Lower lobe of right lung (tissue), 2 donors: ENCODE measurements around the gene IMMT. TPM values are rescaled to one million over a fixed set of nuclear protein-coding genes. Genes with fewer than 3 reads are reported as not detected.

Experiments
- ATAC-seq, 2 donors: fragments of 200-7000 bp; cut with Tn5 transposase; one replicate each; pipeline ENCODE4 v1.9.1; 2020 to 2022; ENCODE audit warnings: mild to moderate bottlenecking in 2 of 2, moderate library complexity in 2 of 2
- DNase-seq: peaks from one replicate; pipeline ENCODE4 v3.0.0-alpha.2; 2020
- H3K27ac ChIP-seq: fragments of 200-600 bp; one replicate; pipeline ENCODE4 v1.8.0; 2022
- H3K27me3 ChIP-seq: fragments of 200-600 bp; one replicate; pipeline ENCODE4 v1.8.0; 2022; ENCODE audit warnings: low read depth
- H3K36me3 ChIP-seq: fragments of 200-600 bp; one replicate; pipeline ENCODE4 v1.8.0; 2022; ENCODE audit warnings: mild to moderate bottlenecking
- H3K4me1 ChIP-seq: fragments of 200-600 bp; one replicate; pipeline ENCODE4 v1.8.0; 2022
- H3K4me3 ChIP-seq: fragments of 200-600 bp; one replicate; pipeline ENCODE4 v1.8.0; 2022; ENCODE audit warnings: mild to moderate bottlenecking
- H3K9me3 ChIP-seq: fragments of 200-600 bp; one replicate; pipeline ENCODE4 v1.8.0; 2022
- intact Hi-C: fragments of 100-400 bp; cut with DNase I; formaldehyde crosslinking; loops from one replicate; pipeline ENCODE4 v1.11.0; 2022
- microRNA-seq: library from miRNA; unstranded; fragments of <30 nt; microRNA quantifications from one replicate; pipeline ENCODE4 v1.2.0, GENCODE V29; 2020; ENCODE audit warnings: borderline number of aligned reads
- total RNA-seq: library from RNA; stranded (reverse); fragmentation: NEBNext Ultra II Directional; extraction: Animal tissue kit (Norgen Biotek cat#: 25700); gene quantifications from one replicate; pipeline ENCODE4 v1.2.1, GENCODE V29; 2021
- TF ChIP-seq, protein P1 (sequence below): fragments of 200-600 bp; IDR thresholded peaks from one replicate; pipeline ENCODE4 v1.8.0; 2022; ENCODE audit warnings: antibody characterized with exemption, mild to moderate bottlenecking
- donor health status: DM: no; HTN: yes; CAD: no; lungs with severe emphysema.

IMMT gene
- total RNA-seq, 1 donor from 2014 or later, result 58.0 TPM

DNA sequence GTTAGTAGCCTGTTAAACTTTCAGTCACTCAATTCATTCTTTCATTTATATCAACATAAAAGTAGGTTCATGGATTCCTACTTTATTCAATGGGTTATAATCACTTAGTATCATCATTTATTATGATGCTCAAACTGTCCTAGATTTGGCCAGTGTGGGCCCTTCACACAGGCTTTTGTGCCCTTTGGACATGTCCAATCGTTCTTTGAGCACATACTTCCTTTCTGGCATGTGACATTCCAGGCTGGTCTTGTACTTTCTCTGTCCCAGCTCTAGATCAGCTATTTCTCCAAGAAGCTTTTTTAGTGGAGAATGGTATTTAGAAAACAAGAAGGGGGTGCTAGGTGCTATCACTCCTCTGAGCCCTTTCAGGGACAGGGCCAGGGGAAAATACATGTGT is 101.0 kb downstream of the IMMT start:
- intact Hi-C loops, result no loop called here
- H3K27me3 ChIP-seq, result no peaks in the 10 kb centered on the region
- no peak overlapping the region for H3K27ac ChIP-seq
- no peak overlapping the region for H3K4me3 ChIP-seq
- peaks cover 88% of the 10 kb centered on the region for H3K36me3 ChIP-seq
- ATAC-seq (no peak), DNase-seq (no peak)
- H3K4me1 ChIP-seq, result no peaks in the 10 kb centered on the region
- TF ChIP-seq, protein P1, sequence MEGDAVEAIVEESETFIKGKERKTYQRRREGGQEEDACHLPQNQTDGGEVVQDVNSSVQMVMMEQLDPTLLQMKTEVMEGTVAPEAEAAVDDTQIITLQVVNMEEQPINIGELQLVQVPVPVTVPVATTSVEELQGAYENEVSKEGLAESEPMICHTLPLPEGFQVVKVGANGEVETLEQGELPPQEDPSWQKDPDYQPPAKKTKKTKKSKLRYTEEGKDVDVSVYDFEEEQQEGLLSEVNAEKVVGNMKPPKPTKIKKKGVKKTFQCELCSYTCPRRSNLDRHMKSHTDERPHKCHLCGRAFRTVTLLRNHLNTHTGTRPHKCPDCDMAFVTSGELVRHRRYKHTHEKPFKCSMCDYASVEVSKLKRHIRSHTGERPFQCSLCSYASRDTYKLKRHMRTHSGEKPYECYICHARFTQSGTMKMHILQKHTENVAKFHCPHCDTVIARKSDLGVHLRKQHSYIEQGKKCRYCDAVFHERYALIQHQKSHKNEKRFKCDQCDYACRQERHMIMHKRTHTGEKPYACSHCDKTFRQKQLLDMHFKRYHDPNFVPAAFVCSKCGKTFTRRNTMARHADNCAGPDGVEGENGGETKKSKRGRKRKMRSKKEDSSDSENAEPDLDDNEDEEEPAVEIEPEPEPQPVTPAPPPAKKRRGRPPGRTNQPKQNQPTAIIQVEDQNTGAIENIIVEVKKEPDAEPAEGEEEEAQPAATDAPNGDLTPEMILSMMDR, result no peak
- no peaks in the 10 kb centered on the region for H3K9me3 ChIP-seq

Small RNA genes within 50 kb of the gene (microRNA-seq; reads per million reads assigned to microRNA genes)
- gene MIR4779, result not detected

Other genes starting within 250 kb of the IMMT start
- gene POLR1A, start 89.6 kb downstream of the IMMT start, total RNA-seq, result 22.2 TPM
- 73.3 TPM for gene PTCD3, start 89.2 kb downstream of the IMMT start, total RNA-seq
- gene MRPL35, start 4.0 kb upstream of the IMMT start, total RNA-seq, result 22.5 TPM
- gene REEP1, start 142.2 kb upstream of the IMMT start, total RNA-seq, result 6.9 TPM
- gene KDM3A, start 245.9 kb upstream of the IMMT start, total RNA-seq, result 55.8 TPM